HCT116 (cell line): ENCODE results near the gene ASCL2. TPM values are rescaled to one million over a fixed set of nuclear protein-coding genes. Genes with fewer than 3 reads are reported as not detected.

ENCODE experiments used
- ATAC-seq: fragments of 200-7000 bp; cut with Tn5 transposase; 2 replicates; pipeline ENCODE4 v1.9.1; 2020; ENCODE audit warnings: mild to moderate bottlenecking, moderate library complexity
- BruUV-seq: library from RNA; stranded (reverse); fragments of 400-500 nt; replicated peaks from 2 replicates; lab custom pipeline; 2021; lab: Mats Ljungman, UMichigan
- CTCF ChIA-PET: fragments of 300-600 bp; sonication (Branson Sonifier 250); formaldehyde crosslinking; loops from one replicate; lab custom pipeline; 2021; ENCODE audit warnings: antibody characterized with exemption; lab: Charles Lee
- POLR2A ChIA-PET: fragments of 300-600, 350-600 bp; sonication (Branson Sonifier 250); formaldehyde crosslinking; loops from one replicate; lab custom pipeline; 2021; ENCODE audit warnings: antibody characterized with exemption; lab: Charles Lee
- RAD21 ChIA-PET, 2 experiments: fragments of 300-600 bp; sonication (Branson Sonifier 250); formaldehyde crosslinking; loops; one replicate each; lab custom pipeline; 2023; ENCODE audit warnings: low total read pairs in 2 of 2; ENCODE audit not compliant: uncharacterized antibody in 2 of 2, unreplicated experiment in 2 of 2, low non-redundant PET in 1 of 2; lab: Charles Lee
- DNase-seq: peaks from one replicate; pipeline ENCODE4 v3.0.0-alpha.2; 2010; ENCODE audit warnings: low read depth, low spot score
- H2AFZ ChIP-seq: fragments of 200-600 bp; shearing (Covaris generic), sonication (generic); 2 replicates; pipeline ENCODE4 v1.6.1; 2017; ENCODE audit warnings: low read depth, mixed run types, mixed read lengths, antibody characterized with exemption, low read length; ENCODE audit not compliant: poor library complexity, severe bottlenecking
- H3K27ac ChIP-seq: 2 replicates; pipeline ENCODE4 v1.5.1; 2012; ENCODE audit warnings: low read depth, low read length
- H3K27me3 ChIP-seq: fragments of 200-600 bp; sonication (generic); 2 replicates; pipeline ENCODE4 v1.6.1; 2016; ENCODE audit warnings: mixed run types, low read length, mixed read lengths; ENCODE audit not compliant: insufficient read depth
- H3K36me3 ChIP-seq, 2 experiments: fragments of 200-500 bp in 1 of 2; fragments of 200-600 bp in 1 of 2; sonication (Bioruptor generic) in 1 of 2; sonication (generic) in 1 of 2; 2 replicates each; pipeline versions ENCODE4 v1.5.1 to v1.6.1; 2014 to 2016; ENCODE audit warnings: low read length in 2 of 2, inconsistent platforms in 1 of 2, mixed read lengths in 1 of 2, mixed run types in 1 of 2; ENCODE audit not compliant: insufficient read depth in 2 of 2, control insufficient read depth in 1 of 2
- H3K4me1 ChIP-seq, 2 experiments: fragments of 200-600 bp in 1 of 2; sonication (generic) in 1 of 2; 2 replicates each; pipeline versions ENCODE4 v1.5.1 to v1.6.1; 2012 to 2017; ENCODE audit warnings: low read length in 2 of 2, inconsistent platforms in 1 of 2, mild to moderate bottlenecking in 1 of 2, mixed read lengths in 1 of 2, mixed run types in 1 of 2, moderate library complexity in 1 of 2; ENCODE audit not compliant: insufficient read depth in 2 of 2, control insufficient read depth in 1 of 2
- H3K4me2 ChIP-seq: fragments of 200-600 bp; sonication (generic); 2 replicates; pipeline ENCODE4 v1.6.1; 2017; ENCODE audit warnings: mixed run types, low read length, mixed read lengths
- H3K4me3 ChIP-seq, 2 experiments: fragments of 200-600 bp in 1 of 2; sonication (generic) in 1 of 2; replicated peaks in 1 of 2; 2 replicates each; pipeline ENCODE4 v1.5.1; 2011 to 2016; ENCODE audit warnings: low read length in 2 of 2, control low read depth in 1 of 2, low read depth in 1 of 2, mild to moderate bottlenecking in 1 of 2, mixed read lengths in 1 of 2, mixed run types in 1 of 2
- H3K79me2 ChIP-seq: fragments of 200-600 bp; sonication (generic); 2 replicates; pipeline ENCODE4 v1.6.1; 2017; ENCODE audit warnings: mild to moderate bottlenecking, mixed run types, low read length, moderate library complexity, mixed read lengths; ENCODE audit not compliant: insufficient read depth
- H3K9ac ChIP-seq: fragments of 200-600 bp; sonication (generic); 2 replicates; pipeline ENCODE4 v1.6.1; 2016; ENCODE audit warnings: low read length, mixed read lengths
- H3K9me2 ChIP-seq: fragments of 200-600 bp; sonication (generic), shearing (Covaris generic); 2 replicates; pipeline ENCODE4 v1.6.1; 2017; ENCODE audit warnings: mixed run types, mild to moderate bottlenecking, moderate library complexity; ENCODE audit not compliant: insufficient read depth
- H3K9me3 ChIP-seq, 2 experiments: fragments of 200-500 bp in 1 of 2; fragments of 200-600 bp in 1 of 2; sonication (Bioruptor generic) in 1 of 2; sonication (generic) in 1 of 2; 2 replicates each; pipeline ENCODE4 v1.6.1; 2014 to 2017; ENCODE audit warnings: low read length in 2 of 2, mixed read lengths in 2 of 2, inconsistent platforms in 1 of 2, low read depth in 1 of 2, mild to moderate bottlenecking in 1 of 2, mixed run types in 1 of 2, moderate library complexity in 1 of 2; ENCODE audit not compliant: control insufficient read depth in 1 of 2, insufficient read depth in 1 of 2
- H4K20me1 ChIP-seq: fragments of 200-600 bp; sonication (generic), shearing (Covaris generic); 2 replicates; pipeline ENCODE4 v1.6.1; 2017; ENCODE audit warnings: mixed run types, mild to moderate bottlenecking, moderate library complexity; ENCODE audit not compliant: insufficient read depth
- ATF3 ChIP-seq: IDR thresholded peaks from 2 replicates; pipeline ENCODE4 v1.6.1; 2012
- CBX3 ChIP-seq: IDR thresholded peaks from 2 replicates; pipeline ENCODE4 v1.6.1; 2012; ENCODE audit warnings: low read depth
- CEBPB ChIP-seq: IDR thresholded peaks from 2 replicates; pipeline ENCODE4 v1.6.1; 2012; ENCODE audit warnings: low read depth
- CTCF ChIP-seq, 3 experiments: fragments of 200-600 bp in 1 of 3; sonication (generic) in 1 of 3; IDR thresholded peaks in 2 of 3; conservative IDR thresholded peaks in 1 of 3; 2 replicates each; pipeline ENCODE4 v1.5.1; 2012 to 2017; ENCODE audit warnings: low read depth in 2 of 3, low read length in 2 of 3, antibody characterized with exemption in 1 of 3, borderline replicate concordance in 1 of 3, control low read depth in 1 of 3, mild to moderate bottlenecking in 1 of 3, mixed read lengths in 1 of 3, mixed run types in 1 of 3, moderate library complexity in 1 of 3; ENCODE audit not compliant: insufficient read depth in 1 of 3
- EZH2 ChIP-seq: fragments of 200-600 bp; sonication (generic); IDR thresholded peaks from 2 replicates; pipeline ENCODE4 v1.6.1; 2017; ENCODE audit warnings: antibody characterized with exemption, mixed run types
- EZH2phosphoT487 ChIP-seq: fragments of 200-600 bp; IDR thresholded peaks from 2 replicates; pipeline ENCODE4 v1.6.1; 2018; ENCODE audit warnings: antibody characterized with exemption, borderline replicate concordance
- FOSL1 ChIP-seq: IDR thresholded peaks from 2 replicates; pipeline ENCODE4 v1.6.1; 2012; ENCODE audit warnings: low read depth
- JUND ChIP-seq: IDR thresholded peaks from 2 replicates; pipeline ENCODE4 v1.6.1; 2012
- MAX ChIP-seq: IDR thresholded peaks from 2 replicates; pipeline ENCODE4 v1.6.1; 2012
- POLR2A ChIP-seq: IDR thresholded peaks from 2 replicates; pipeline ENCODE4 v1.7.0; 2011; ENCODE audit warnings: borderline replicate concordance; ENCODE audit not compliant: insufficient read depth, insufficient read length; ENCODE audit errors: extremely low read depth
- POLR2AphosphoS5 ChIP-seq: IDR thresholded peaks from 2 replicates; pipeline ENCODE4 v1.6.1; 2011; ENCODE audit warnings: mild to moderate bottlenecking, low read depth, low read length, moderate library complexity
- RAD21 ChIP-seq: IDR thresholded peaks from 2 replicates; pipeline ENCODE4 v1.6.1; 2012; ENCODE audit warnings: low read depth, mild to moderate bottlenecking
- REST ChIP-seq: IDR thresholded peaks from 2 replicates; pipeline ENCODE4 v1.6.1; 2012; ENCODE audit warnings: low read depth
- SIN3A ChIP-seq: IDR thresholded peaks from 2 replicates; pipeline ENCODE4 v1.6.1; 2012; ENCODE audit warnings: low read depth
- SP1 ChIP-seq: IDR thresholded peaks from 2 replicates; pipeline ENCODE4 v1.6.1; 2012; ENCODE audit warnings: low read depth
- SRF ChIP-seq: IDR thresholded peaks from 2 replicates; pipeline ENCODE4 v1.6.1; 2012; ENCODE audit warnings: low read depth
- TCF7L2 ChIP-seq: IDR thresholded peaks from 2 replicates; pipeline ENCODE4 v1.7.0; 2011; ENCODE audit warnings: borderline replicate concordance, inconsistent platforms; ENCODE audit not compliant: insufficient read depth, insufficient read length; ENCODE audit errors: extremely low read depth
- YY1 ChIP-seq: IDR thresholded peaks from 2 replicates; pipeline ENCODE4 v1.6.1; 2011; ENCODE audit warnings: low read length, low read depth, moderate library complexity, mild to moderate bottlenecking; ENCODE audit not compliant: insufficient replicate concordance; ENCODE audit errors: extremely low read depth
- ZBTB33 ChIP-seq: IDR thresholded peaks from 2 replicates; pipeline ENCODE4 v1.6.1; 2011; ENCODE audit warnings: mild to moderate bottlenecking, low read length, moderate library complexity; ENCODE audit not compliant: insufficient replicate concordance; ENCODE audit errors: extremely low read depth
- ZFX ChIP-seq: fragments of 450-650 bp; IDR thresholded peaks from 2 replicates; pipeline ENCODE4 v1.6.1; 2017
- intact Hi-C: fragments of 100-400 bp; cut with micrococcal nuclease; formaldehyde crosslinking; loops from 2 replicates; pipeline ENCODE4 v1.10.0; 2022
- total RNA-seq: library from RNA; stranded (reverse); gene quantifications from one replicate; pipeline ENCODE4 v1.2.1, GENCODE V29; 2021; ENCODE audit not compliant: unreplicated experiment

The ASCL2 gene
- total RNA-seq, 1 experiment from 2014 or later, result not detected

GRCh38 chr11:2319791-2320472, 49.5 kb upstream of the ASCL2 start:
- Histone ChIP-seq H3K4me1 (peaks cover 0 to 3% of the 10 kb centered on the region in 2 experiments; a peak in 3 of 4 replicates), H3K4me3 (no peak overlapping the region), H3K27ac (no peak overlapping the region), H3K9ac (no peak overlapping the region), H4K20me1 (no peaks in the 10 kb centered on the region), H2AFZ (no peak overlapping the region), H3K27me3 (0 out of 2 replicates have a peak, but pooled peaks cover 3% of the 10 kb centered on the region), H3K79me2 (no peaks in the 10 kb centered on the region), H3K9me3 (no peaks in the 10 kb centered on the region), H3K9me2 (no peaks in the 10 kb centered on the region), H3K36me3 (no peaks in the 10 kb centered on the region), H3K4me2 (no peak overlapping the region)
- TF ChIP-seq REST (no peak), TCF7L2 (no peak), EZH2 (no peak), CEBPB (no peak), RAD21 (no peak), YY1 (no peak), SIN3A (no peak), EZH2phosphoT487 (no peak), ZFX (no peak), ZBTB33 (no peak), ATF3 (no peak), POLR2A (no peak), MAX (no peak), SRF (no peak), POLR2AphosphoS5 (no peak), CBX3 (no peak), SP1 (no peak), FOSL1 (no peak), CTCF (IDR thresholded peaks at IDR 0.05 in 2 of 3, conservative IDR thresholded peaks at IDR 0.05 in 1 of 3; ENCODE audit: borderline replicate concordance in 1 of 3, insufficient read depth in 1 of 3, low read depth in 2 of 3, low read length in 2 of 3) (no peak), JUND (no peak)
- intact Hi-C loops, result no loop called here
- ChIA-PET RAD21 (no interaction called here), CTCF (no interaction called here), POLR2A (interaction anchor here (0.7 kb wide), 1 partner anchor 58 kb away, joined by 3 read pairs; no protein-coding TSS in a partner anchor)
- DNase-seq (no peak), ATAC-seq (no peak)
- no TSS peak for BruUV-seq
